Activated naive CD4-positive, alpha-beta T cell treated with anti-CD3 and anti-CD28 coated beads, Interleukin-2, amount 50 U/mL, for 16 hours (primary cell): ENCODE measurements around the gene PTPRO.

Experiments used
- DNase-seq: peaks from one replicate; pipeline ENCODE4 v3.0.0-alpha.2; 2020

The PTPRO gene

GRCh38 chr12:15322164-15323061 is at the start of gene PTPRO:
Gene PTPRO (plus strand): TSS chr12:15322508.
- DNase-seq, result no peak

GRCh38 chr12:15273896-15274295 is 48.4 kb upstream of the PTPRO start:
- no peak for DNase-seq

DNA sequence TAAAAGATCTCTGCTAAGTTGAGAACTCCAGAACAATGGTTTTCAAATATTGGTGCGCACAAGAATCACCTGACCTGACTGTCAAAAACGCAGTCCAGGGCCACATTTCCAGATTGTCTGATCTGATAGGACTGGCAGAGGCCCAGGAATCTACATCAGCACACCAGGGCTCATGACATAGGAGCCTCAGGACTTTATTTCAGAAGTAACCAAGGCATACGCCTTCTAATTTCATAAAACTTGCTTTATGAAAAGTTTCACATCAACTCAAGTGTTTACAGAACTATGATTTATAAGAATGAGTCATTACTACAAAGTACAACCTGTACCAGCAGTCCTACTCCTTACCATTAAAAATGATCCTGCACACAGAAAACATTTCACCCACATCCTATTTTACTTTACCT is 47.7 kb upstream of the PTPRO start:
- DNase-seq, result no peak

- no peak for DNase-seq
Measured at GRCh38 chr12:15276088-15276698, 46.1 kb upstream of the PTPRO start.

- no peak for DNase-seq
Measured at GRCh38 chr12:15278816-15279658, 43.3 kb upstream of the PTPRO start.

GRCh38 chr12:15280930-15281329 is 41.4 kb upstream of the PTPRO start:
- no peak for DNase-seq

GRCh38 chr12:15289192-15289591 is 33.1 kb upstream of the PTPRO start:
- DNase-seq, result no peak

DNA sequence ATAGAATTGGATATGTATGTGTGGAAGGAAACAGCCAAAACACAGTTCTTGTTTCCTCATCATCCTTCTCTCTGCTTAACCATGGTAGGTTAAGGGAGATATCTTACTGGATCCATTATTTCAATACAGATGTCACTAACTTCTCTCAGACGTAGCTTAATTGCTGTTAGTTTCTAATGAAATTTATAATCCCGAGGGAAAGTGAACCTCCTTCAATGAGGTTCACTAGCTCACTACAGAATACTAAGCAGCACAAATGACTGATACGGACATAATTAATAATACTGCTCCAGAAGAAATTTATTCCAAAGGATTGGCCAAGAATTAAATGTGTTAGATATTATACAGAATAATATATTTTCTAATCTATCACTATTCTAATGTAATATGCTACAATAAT is 28.6 kb upstream of the PTPRO start:
- no peak for DNase-seq

GRCh38 chr12:15299947-15300346 is 22.4 kb upstream of the PTPRO start:
- DNase-seq, result no peak

- no peak for DNase-seq
Measured at GRCh38 chr12:15304296-15304695, 18.0 kb upstream of the PTPRO start.

- DNase-seq, result no peak
Measured at GRCh38 chr12:15306605-15307004, 15.7 kb upstream of the PTPRO start.

GRCh38 chr12:15307079-15307478 is 15.2 kb upstream of the PTPRO start:
- DNase-seq, result no peak

GRCh38 chr12:15318841-15319240 is 3.5 kb upstream of the PTPRO start:
- no peak for DNase-seq

GRCh38 chr12:15320881-15321280 is 1.4 kb upstream of the PTPRO start:
- no peak for DNase-seq

DNA sequence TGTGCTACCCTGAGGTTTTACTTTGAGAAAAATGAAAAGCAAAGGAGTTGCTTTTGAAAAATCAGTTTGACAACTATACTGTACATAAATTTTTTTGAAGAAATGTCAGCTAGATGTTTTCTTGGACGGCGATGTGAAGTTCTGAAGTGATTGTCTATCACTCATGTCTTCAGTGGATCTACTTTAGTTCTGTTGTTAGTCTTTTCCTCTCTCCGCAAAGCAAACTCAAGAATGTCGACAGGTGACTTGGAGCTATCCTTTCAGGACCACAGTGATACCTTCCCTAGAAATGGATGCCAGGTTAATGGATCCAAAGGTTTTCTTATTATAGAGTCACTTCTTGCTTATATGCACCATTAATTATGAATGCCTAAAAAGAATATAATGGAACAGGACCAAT is 1.2 kb downstream of the PTPRO start:
- DNase-seq, result no peak

DNA sequence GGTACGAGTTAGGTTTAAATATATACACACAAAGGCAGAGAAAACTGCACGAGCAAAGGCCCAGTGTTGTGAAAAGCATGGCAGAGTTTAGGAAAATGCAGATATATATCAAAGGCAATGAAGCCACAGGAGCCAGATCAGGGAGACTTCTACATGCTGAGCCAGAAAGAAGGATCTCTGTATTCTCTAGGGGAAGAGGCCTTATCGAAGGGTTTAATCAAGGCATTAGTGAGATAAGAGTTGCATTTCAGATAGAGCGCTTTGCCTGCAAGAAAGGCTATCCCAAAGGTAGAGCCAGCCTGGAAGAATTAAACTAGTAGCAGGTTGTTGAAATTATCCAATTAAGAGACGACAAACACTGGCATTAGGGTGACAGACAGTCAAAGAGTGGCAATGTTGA is 7.6 kb downstream of the PTPRO start:
- DNase-seq, result no peak

- DNase-seq, result no peak
Measured at GRCh38 chr12:15334225-15334624, 11.9 kb downstream of the PTPRO start.

GRCh38 chr12:15335959-15336358 is 13.7 kb downstream of the PTPRO start:
- no peak for DNase-seq

- DNase-seq, result no peak
Measured at GRCh38 chr12:15336768-15337553, 14.7 kb downstream of the PTPRO start.

- no peak for DNase-seq
Measured at GRCh38 chr12:15341371-15341770, 19.1 kb downstream of the PTPRO start.

GRCh38 chr12:15344561-15344960 is 22.3 kb downstream of the PTPRO start:
- no peak for DNase-seq

GRCh38 chr12:15346488-15346887 is 24.2 kb downstream of the PTPRO start:
- no peak for DNase-seq

GRCh38 chr12:15350643-15351042 is 28.3 kb downstream of the PTPRO start:
- no peak for DNase-seq
